ENCODE results near the gene GRK1.

GRK1 gene

GRCh38 chr13:113628291-113629270 is 38.4 kb upstream of the GRK1 start:
- no peak overlapping the region for H3K27ac ChIP-seq
- TF ChIP-seq CTCF (IDR thresholded peaks at IDR 0.05) (no peak), ZFX (IDR thresholded peaks at IDR 0.05; ENCODE audit: borderline replicate concordance) (no peak)

- no peak overlapping the region for H3K27ac ChIP-seq
- TF ChIP-seq CTCF (IDR thresholded peaks at IDR 0.05): no peak
- no peak for TF ChIP-seq ZFX (IDR thresholded peaks at IDR 0.05; ENCODE audit: borderline replicate concordance)
These were observed 37.2 kb upstream of the GRK1 start for GRCh38 chr13:113629866-113630265.

- H3K27ac ChIP-seq: no peak overlapping the region
- TF ChIP-seq CTCF (IDR thresholded peaks at IDR 0.05) (no peak), ZFX (IDR thresholded peaks at IDR 0.05; ENCODE audit: borderline replicate concordance) (no peak)
These were observed 36.7 kb upstream of the GRK1 start for GRCh38 chr13:113630296-113630695.

- no peak for TF ChIP-seq CTCF (IDR thresholded peaks at IDR 0.05)
- TF ChIP-seq ZFX (IDR thresholded peaks at IDR 0.05; ENCODE audit: borderline replicate concordance): no peak
These were observed 36.2 kb upstream of the GRK1 start for GRCh38 chr13:113630804-113631203.

GRCh38 chr13:113631341-113632095 is 35.5 kb upstream of the GRK1 start:
- TF ChIP-seq ZFX (IDR thresholded peaks at IDR 0.05; ENCODE audit: borderline replicate concordance): no peak
- no peak for TF ChIP-seq CTCF (IDR thresholded peaks at IDR 0.05)
- no peak overlapping the region for H3K27ac ChIP-seq

More at GRCh38 chr13:113630804-113631203, 36.2 kb upstream of the GRK1 start:
- H3K27ac ChIP-seq: no peak overlapping the region

GRCh38 chr13:113632706-113633484 is 34.1 kb upstream of the GRK1 start:
- TF ChIP-seq CTCF (IDR thresholded peaks at IDR 0.05) (no peak), ZFX (IDR thresholded peaks at IDR 0.05; ENCODE audit: borderline replicate concordance) (no peak)
- H3K27ac ChIP-seq: no peak overlapping the region

Measured in 22Rv1 (cell line).